HCT116 (cell line): ENCODE results near the gene ZNF512. TPM values are rescaled to one million over a fixed set of nuclear protein-coding genes. Genes with fewer than 3 reads are reported as not detected.
"Not testable (repeated sequence)": the region's sequence is repeated elsewhere in the genome, so short reads cannot be mapped to it uniquely, and the experiment has no call there.

Experiments
- ATAC-seq: fragments of 200-7000 bp; cut with Tn5 transposase; 2 replicates; pipeline ENCODE4 v1.9.1; 2020; ENCODE audit warnings: mild to moderate bottlenecking, moderate library complexity
- BruUV-seq: library from RNA; stranded (reverse); fragments of 400-500 nt; replicated peaks from 2 replicates; lab custom pipeline; 2021; lab: Mats Ljungman, UMichigan
- CTCF ChIA-PET: fragments of 300-600 bp; sonication (Branson Sonifier 250); formaldehyde crosslinking; loops from one replicate; lab custom pipeline; 2021; ENCODE audit warnings: antibody characterized with exemption; lab: Charles Lee
- POLR2A ChIA-PET: fragments of 300-600, 350-600 bp; sonication (Branson Sonifier 250); formaldehyde crosslinking; loops from one replicate; lab custom pipeline; 2021; ENCODE audit warnings: antibody characterized with exemption; lab: Charles Lee
- RAD21 ChIA-PET, 2 experiments: fragments of 300-600 bp; sonication (Branson Sonifier 250); formaldehyde crosslinking; loops; one replicate each; lab custom pipeline; 2023; ENCODE audit warnings: low total read pairs in 2 of 2; ENCODE audit not compliant: uncharacterized antibody in 2 of 2, unreplicated experiment in 2 of 2, low non-redundant PET in 1 of 2; lab: Charles Lee
- DNase-seq: peaks from one replicate; pipeline ENCODE4 v3.0.0-alpha.2; 2010; ENCODE audit warnings: low read depth, low spot score
- H2AFZ ChIP-seq: fragments of 200-600 bp; shearing (Covaris generic), sonication (generic); 2 replicates; pipeline ENCODE4 v1.6.1; 2017; ENCODE audit warnings: low read depth, mixed run types, mixed read lengths, antibody characterized with exemption, low read length; ENCODE audit not compliant: poor library complexity, severe bottlenecking
- H3K27ac ChIP-seq: 2 replicates; pipeline ENCODE4 v1.5.1; 2012; ENCODE audit warnings: low read depth, low read length
- H3K27me3 ChIP-seq: fragments of 200-600 bp; sonication (generic); 2 replicates; pipeline ENCODE4 v1.6.1; 2016; ENCODE audit warnings: mixed run types, low read length, mixed read lengths; ENCODE audit not compliant: insufficient read depth
- H3K36me3 ChIP-seq, 2 experiments: fragments of 200-500 bp in 1 of 2; fragments of 200-600 bp in 1 of 2; sonication (Bioruptor generic) in 1 of 2; sonication (generic) in 1 of 2; 2 replicates each; pipeline versions ENCODE4 v1.5.1 to v1.6.1; 2014 to 2016; ENCODE audit warnings: low read length in 2 of 2, inconsistent platforms in 1 of 2, mixed read lengths in 1 of 2, mixed run types in 1 of 2; ENCODE audit not compliant: insufficient read depth in 2 of 2, control insufficient read depth in 1 of 2
- H3K4me1 ChIP-seq, 2 experiments: fragments of 200-600 bp in 1 of 2; sonication (generic) in 1 of 2; 2 replicates each; pipeline versions ENCODE4 v1.5.1 to v1.6.1; 2012 to 2017; ENCODE audit warnings: low read length in 2 of 2, inconsistent platforms in 1 of 2, mild to moderate bottlenecking in 1 of 2, mixed read lengths in 1 of 2, mixed run types in 1 of 2, moderate library complexity in 1 of 2; ENCODE audit not compliant: insufficient read depth in 2 of 2, control insufficient read depth in 1 of 2
- H3K4me2 ChIP-seq: fragments of 200-600 bp; sonication (generic); 2 replicates; pipeline ENCODE4 v1.6.1; 2017; ENCODE audit warnings: mixed run types, low read length, mixed read lengths
- H3K4me3 ChIP-seq, 2 experiments: fragments of 200-600 bp in 1 of 2; sonication (generic) in 1 of 2; replicated peaks in 1 of 2; 2 replicates each; pipeline ENCODE4 v1.5.1; 2011 to 2016; ENCODE audit warnings: low read length in 2 of 2, control low read depth in 1 of 2, low read depth in 1 of 2, mild to moderate bottlenecking in 1 of 2, mixed read lengths in 1 of 2, mixed run types in 1 of 2
- H3K79me2 ChIP-seq: fragments of 200-600 bp; sonication (generic); 2 replicates; pipeline ENCODE4 v1.6.1; 2017; ENCODE audit warnings: mild to moderate bottlenecking, mixed run types, low read length, moderate library complexity, mixed read lengths; ENCODE audit not compliant: insufficient read depth
- H3K9ac ChIP-seq: fragments of 200-600 bp; sonication (generic); 2 replicates; pipeline ENCODE4 v1.6.1; 2016; ENCODE audit warnings: low read length, mixed read lengths
- H3K9me2 ChIP-seq: fragments of 200-600 bp; sonication (generic), shearing (Covaris generic); 2 replicates; pipeline ENCODE4 v1.6.1; 2017; ENCODE audit warnings: mixed run types, mild to moderate bottlenecking, moderate library complexity; ENCODE audit not compliant: insufficient read depth
- H3K9me3 ChIP-seq, 2 experiments: fragments of 200-500 bp in 1 of 2; fragments of 200-600 bp in 1 of 2; sonication (Bioruptor generic) in 1 of 2; sonication (generic) in 1 of 2; 2 replicates each; pipeline ENCODE4 v1.6.1; 2014 to 2017; ENCODE audit warnings: low read length in 2 of 2, mixed read lengths in 2 of 2, inconsistent platforms in 1 of 2, low read depth in 1 of 2, mild to moderate bottlenecking in 1 of 2, mixed run types in 1 of 2, moderate library complexity in 1 of 2; ENCODE audit not compliant: control insufficient read depth in 1 of 2, insufficient read depth in 1 of 2
- H4K20me1 ChIP-seq: fragments of 200-600 bp; sonication (generic), shearing (Covaris generic); 2 replicates; pipeline ENCODE4 v1.6.1; 2017; ENCODE audit warnings: mixed run types, mild to moderate bottlenecking, moderate library complexity; ENCODE audit not compliant: insufficient read depth
- ATF3 ChIP-seq: IDR thresholded peaks from 2 replicates; pipeline ENCODE4 v1.6.1; 2012
- CEBPB ChIP-seq: IDR thresholded peaks from 2 replicates; pipeline ENCODE4 v1.6.1; 2012; ENCODE audit warnings: low read depth
- CTCF ChIP-seq, 3 experiments: fragments of 200-600 bp in 1 of 3; sonication (generic) in 1 of 3; IDR thresholded peaks in 2 of 3; conservative IDR thresholded peaks in 1 of 3; 2 replicates each; pipeline ENCODE4 v1.5.1; 2012 to 2017; ENCODE audit warnings: low read depth in 2 of 3, low read length in 2 of 3, antibody characterized with exemption in 1 of 3, borderline replicate concordance in 1 of 3, control low read depth in 1 of 3, mild to moderate bottlenecking in 1 of 3, mixed read lengths in 1 of 3, mixed run types in 1 of 3, moderate library complexity in 1 of 3; ENCODE audit not compliant: insufficient read depth in 1 of 3
- EGR1 ChIP-seq: IDR thresholded peaks from 2 replicates; pipeline ENCODE4 v1.6.1; 2012; ENCODE audit warnings: low read depth
- EZH2 ChIP-seq: fragments of 200-600 bp; sonication (generic); IDR thresholded peaks from 2 replicates; pipeline ENCODE4 v1.6.1; 2017; ENCODE audit warnings: antibody characterized with exemption, mixed run types
- EZH2phosphoT487 ChIP-seq: fragments of 200-600 bp; IDR thresholded peaks from 2 replicates; pipeline ENCODE4 v1.6.1; 2018; ENCODE audit warnings: antibody characterized with exemption, borderline replicate concordance
- FOSL1 ChIP-seq: IDR thresholded peaks from 2 replicates; pipeline ENCODE4 v1.6.1; 2012; ENCODE audit warnings: low read depth
- RAD21 ChIP-seq: IDR thresholded peaks from 2 replicates; pipeline ENCODE4 v1.6.1; 2012; ENCODE audit warnings: low read depth, mild to moderate bottlenecking
- SIN3A ChIP-seq: IDR thresholded peaks from 2 replicates; pipeline ENCODE4 v1.6.1; 2012; ENCODE audit warnings: low read depth
- SP1 ChIP-seq: IDR thresholded peaks from 2 replicates; pipeline ENCODE4 v1.6.1; 2012; ENCODE audit warnings: low read depth
- ZFX ChIP-seq: fragments of 450-650 bp; IDR thresholded peaks from 2 replicates; pipeline ENCODE4 v1.6.1; 2017
- intact Hi-C: fragments of 100-400 bp; cut with micrococcal nuclease; formaldehyde crosslinking; loops from 2 replicates; pipeline ENCODE4 v1.10.0; 2022
- total RNA-seq: library from RNA; stranded (reverse); gene quantifications from one replicate; pipeline ENCODE4 v1.2.1, GENCODE V29; 2021; ENCODE audit not compliant: unreplicated experiment
- TF ChIP-seq, protein P1 (sequence below): IDR thresholded peaks from 2 replicates; pipeline ENCODE4 v1.6.1; 2012; ENCODE audit warnings: low read depth
- TF ChIP-seq, protein P2 (sequence below): IDR thresholded peaks from 2 replicates; pipeline ENCODE4 v1.6.1; 2012

ZNF512 gene
- total RNA-seq, 1 experiment from 2014 or later, result 33.0 TPM

GRCh38 chr2:27552941-27553340 is 29.9 kb upstream of the ZNF512 start:
- Histone ChIP-seq H4K20me1 (no peaks in the 10 kb centered on the region), H3K27me3 (no peaks in the 10 kb centered on the region), H3K27ac (no peak overlapping the region), H3K4me3 (no peak overlapping the region), H3K4me1 (no peaks in the 10 kb centered on the region), H3K4me2 (no peak overlapping the region), H2AFZ (no peak overlapping the region), H3K79me2 (no peaks in the 10 kb centered on the region), H3K9ac (no peak overlapping the region), H3K9me3 (no peaks in the 10 kb centered on the region), H3K36me3 (no peaks in the 10 kb centered on the region), H3K9me2 (no peaks in the 10 kb centered on the region)
- RAD21 ChIA-PET, result no interaction called here
- CTCF ChIA-PET, result no interaction called here
- no peak for DNase-seq
- no TSS peak for BruUV-seq
- TF ChIP-seq, protein P1, sequence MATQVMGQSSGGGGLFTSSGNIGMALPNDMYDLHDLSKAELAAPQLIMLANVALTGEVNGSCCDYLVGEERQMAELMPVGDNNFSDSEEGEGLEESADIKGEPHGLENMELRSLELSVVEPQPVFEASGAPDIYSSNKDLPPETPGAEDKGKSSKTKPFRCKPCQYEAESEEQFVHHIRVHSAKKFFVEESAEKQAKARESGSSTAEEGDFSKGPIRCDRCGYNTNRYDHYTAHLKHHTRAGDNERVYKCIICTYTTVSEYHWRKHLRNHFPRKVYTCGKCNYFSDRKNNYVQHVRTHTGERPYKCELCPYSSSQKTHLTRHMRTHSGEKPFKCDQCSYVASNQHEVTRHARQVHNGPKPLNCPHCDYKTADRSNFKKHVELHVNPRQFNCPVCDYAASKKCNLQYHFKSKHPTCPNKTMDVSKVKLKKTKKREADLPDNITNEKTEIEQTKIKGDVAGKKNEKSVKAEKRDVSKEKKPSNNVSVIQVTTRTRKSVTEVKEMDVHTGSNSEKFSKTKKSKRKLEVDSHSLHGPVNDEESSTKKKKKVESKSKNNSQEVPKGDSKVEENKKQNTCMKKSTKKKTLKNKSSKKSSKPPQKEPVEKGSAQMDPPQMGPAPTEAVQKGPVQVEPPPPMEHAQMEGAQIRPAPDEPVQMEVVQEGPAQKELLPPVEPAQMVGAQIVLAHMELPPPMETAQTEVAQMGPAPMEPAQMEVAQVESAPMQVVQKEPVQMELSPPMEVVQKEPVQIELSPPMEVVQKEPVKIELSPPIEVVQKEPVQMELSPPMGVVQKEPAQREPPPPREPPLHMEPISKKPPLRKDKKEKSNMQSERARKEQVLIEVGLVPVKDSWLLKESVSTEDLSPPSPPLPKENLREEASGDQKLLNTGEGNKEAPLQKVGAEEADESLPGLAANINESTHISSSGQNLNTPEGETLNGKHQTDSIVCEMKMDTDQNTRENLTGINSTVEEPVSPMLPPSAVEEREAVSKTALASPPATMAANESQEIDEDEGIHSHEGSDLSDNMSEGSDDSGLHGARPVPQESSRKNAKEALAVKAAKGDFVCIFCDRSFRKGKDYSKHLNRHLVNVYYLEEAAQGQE, result no peak
- TF ChIP-seq SP1 (no peak), FOSL1 (no peak), ATF3 (no peak), RAD21 (no peak), CEBPB (no peak), EZH2 (no peak), ZFX (no peak), EZH2phosphoT487 (no peak), CTCF (IDR thresholded peaks at IDR 0.05 in 2 of 3, conservative IDR thresholded peaks at IDR 0.05 in 1 of 3; ENCODE audit: borderline replicate concordance in 1 of 3, insufficient read depth in 1 of 3, low read depth in 2 of 3, low read length in 2 of 3) (no peak), EGR1 (no peak), SIN3A (no peak)
- TF ChIP-seq, protein P2, sequence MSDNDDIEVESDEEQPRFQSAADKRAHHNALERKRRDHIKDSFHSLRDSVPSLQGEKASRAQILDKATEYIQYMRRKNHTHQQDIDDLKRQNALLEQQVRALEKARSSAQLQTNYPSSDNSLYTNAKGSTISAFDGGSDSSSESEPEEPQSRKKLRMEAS, result no peak
- ATAC-seq, result no peak
- intact Hi-C loops, result no loop called here
- POLR2A ChIA-PET, result no interaction called here

GRCh38 chr2:27554451-27554850 is 28.4 kb upstream of the ZNF512 start:
- H3K4me2 ChIP-seq, RAD21 ChIA-PET, CTCF ChIA-PET, H3K9me3 ChIP-seq, intact Hi-C loops, H3K9me2 ChIP-seq, DNase-seq, H3K79me2 ChIP-seq, ATAC-seq, H2AFZ ChIP-seq, H3K4me3 ChIP-seq, H3K36me3 ChIP-seq, H3K27ac ChIP-seq, BruUV-seq, POLR2A ChIA-PET, H3K4me1 ChIP-seq, H4K20me1 ChIP-seq, H3K27me3 ChIP-seq, H3K9ac ChIP-seq: not testable (repeated sequence)
